GM23338 (cell line): ENCODE data around the gene PGM2.

Source experiments
- CREB1 ChIP-seq: fragments of 250-450 bp; sonication (Bioruptor Pico); IDR thresholded peaks from 2 replicates; pipeline ENCODE4 v1.5.0; 2020; ENCODE audit warnings: low read depth, mild to moderate bottlenecking, moderate library complexity
- CTCF ChIP-seq, 2 experiments: fragments of 200-600 bp in 1 of 2; sonication (generic) in 1 of 2; conservative IDR thresholded peaks; 2 replicates each; pipeline versions ENCODE4 v1.5.1 to v1.6.1; 2016 to 2017; ENCODE audit warnings: antibody characterized with exemption in 2 of 2, low read depth in 2 of 2, mild to moderate bottlenecking in 2 of 2, moderate library complexity in 1 of 2
- EZH2 ChIP-seq: fragments of 200-600 bp; sonication (generic); IDR thresholded peaks from one replicate; pipeline ENCODE4 v1.8.0; 2017; ENCODE audit warnings: antibody characterized with exemption, mild to moderate bottlenecking, low read depth; ENCODE audit not compliant: unreplicated experiment
- JUNB ChIP-seq: IDR thresholded peaks from one replicate; pipeline ENCODE4 v1.6.1; 2016; ENCODE audit warnings: antibody characterized with exemption; ENCODE audit not compliant: unreplicated experiment
- NANOG ChIP-seq: IDR thresholded peaks from 2 replicates; pipeline ENCODE4 v1.6.1; 2016; ENCODE audit warnings: antibody characterized with exemption, borderline replicate concordance
- POLR2AphosphoS5 ChIP-seq: IDR thresholded peaks from 2 replicates; pipeline ENCODE4 v1.6.1; 2016; ENCODE audit warnings: antibody characterized with exemption, low read depth
- REST ChIP-seq: IDR thresholded peaks from one replicate; pipeline ENCODE4 v1.6.1; 2018; ENCODE audit warnings: antibody characterized with exemption; ENCODE audit not compliant: unreplicated experiment
- STAT1 ChIP-seq: IDR thresholded peaks from one replicate; pipeline ENCODE4 v1.6.1; 2016; ENCODE audit warnings: antibody characterized with exemption; ENCODE audit not compliant: unreplicated experiment
- ZNF114 ChIP-seq: fragments of 250-450 bp; sonication (Bioruptor Pico); IDR thresholded peaks from 2 replicates; pipeline ENCODE4 v1.5.0; 2020; ENCODE audit warnings: mild to moderate bottlenecking, moderate library complexity

GRCh38 chr4:37799941-37800554, 26.4 kb upstream of the PGM2 start:
- TF ChIP-seq ZNF114 (CRISPR knock-in tag) (no peak), EZH2 (no peak), CTCF (conservative IDR thresholded peaks at IDR 0.05; ENCODE audit: low read depth in 2 of 2) (no peak), STAT1 (no peak), CREB1 (CRISPR knock-in tag) (no peak), REST (no peak), JUNB (no peak), POLR2AphosphoS5 (no peak), NANOG (no peak)
